A549 (cell line): ENCODE results near the gene GUCA2A.

Experiments
- CBX8 ChIP-seq: fragments of 200-600 bp; sonication (generic); IDR thresholded peaks from 2 replicates; pipeline ENCODE4 v1.6.1; 2016
- KDM1A ChIP-seq: fragments of 200-600 bp; sonication (generic); IDR thresholded peaks from 2 replicates; pipeline ENCODE4 v1.6.1; 2016; ENCODE audit warnings: low read depth, mild to moderate bottlenecking
- POLR2A ChIP-seq: IDR thresholded peaks from 2 replicates; pipeline ENCODE4 v1.6.1; 2012; ENCODE audit warnings: mild to moderate bottlenecking, low read length
- SMC3 ChIP-seq: fragments of >200 bp; sonication (Bioruptor Twin); formaldehyde crosslinking; IDR thresholded peaks from 3 replicates; pipeline ENCODE4 v1.6.1; 2018; ENCODE audit warnings: inconsistent platforms
- TF ChIP-seq, protein P1 (sequence below): fragments of >200 bp; sonication (Bioruptor Twin); formaldehyde crosslinking; IDR thresholded peaks from 3 replicates; pipeline ENCODE4 v1.5.1; 2016

DNA sequence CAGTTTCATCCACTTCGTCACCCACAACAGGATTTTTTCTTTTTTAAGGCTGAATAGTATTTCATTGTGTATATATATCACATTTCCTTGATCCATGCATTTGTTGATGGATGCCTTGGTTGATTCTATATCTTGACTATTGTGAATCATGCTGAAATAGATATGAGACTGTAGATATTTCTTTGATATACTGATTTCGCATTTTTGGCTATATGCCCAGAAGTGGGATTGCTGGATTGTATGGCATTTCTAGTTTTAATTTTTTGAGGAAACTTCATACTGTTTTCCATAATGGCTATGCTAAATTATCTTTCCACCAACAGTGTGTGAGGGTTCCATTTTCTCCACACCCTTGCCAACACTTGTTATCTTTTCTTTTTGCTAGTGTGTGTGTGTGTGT is 6.4 kb downstream of the GUCA2A start:
- TF ChIP-seq, protein P1, sequence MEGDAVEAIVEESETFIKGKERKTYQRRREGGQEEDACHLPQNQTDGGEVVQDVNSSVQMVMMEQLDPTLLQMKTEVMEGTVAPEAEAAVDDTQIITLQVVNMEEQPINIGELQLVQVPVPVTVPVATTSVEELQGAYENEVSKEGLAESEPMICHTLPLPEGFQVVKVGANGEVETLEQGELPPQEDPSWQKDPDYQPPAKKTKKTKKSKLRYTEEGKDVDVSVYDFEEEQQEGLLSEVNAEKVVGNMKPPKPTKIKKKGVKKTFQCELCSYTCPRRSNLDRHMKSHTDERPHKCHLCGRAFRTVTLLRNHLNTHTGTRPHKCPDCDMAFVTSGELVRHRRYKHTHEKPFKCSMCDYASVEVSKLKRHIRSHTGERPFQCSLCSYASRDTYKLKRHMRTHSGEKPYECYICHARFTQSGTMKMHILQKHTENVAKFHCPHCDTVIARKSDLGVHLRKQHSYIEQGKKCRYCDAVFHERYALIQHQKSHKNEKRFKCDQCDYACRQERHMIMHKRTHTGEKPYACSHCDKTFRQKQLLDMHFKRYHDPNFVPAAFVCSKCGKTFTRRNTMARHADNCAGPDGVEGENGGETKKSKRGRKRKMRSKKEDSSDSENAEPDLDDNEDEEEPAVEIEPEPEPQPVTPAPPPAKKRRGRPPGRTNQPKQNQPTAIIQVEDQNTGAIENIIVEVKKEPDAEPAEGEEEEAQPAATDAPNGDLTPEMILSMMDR, result no peak
- TF ChIP-seq KDM1A (no peak), SMC3 (no peak), CBX8 (no peak), POLR2A (no peak)
